Loucy (cell line): ENCODE measurements around the gene GRID1.

ENCODE experiments used
- H2AFZ ChIP-seq: fragments of 200-600 bp; sonication (generic); 2 replicates; pipeline ENCODE4 v1.6.0; 2016; ENCODE audit warnings: antibody characterized with exemption, mild to moderate bottlenecking, low read length, moderate library complexity
- H3F3A ChIP-seq: fragments of 200-600 bp; 2 replicates; pipeline ENCODE4 v1.6.0; 2016; ENCODE audit warnings: antibody characterized with exemption, low read depth, mild to moderate bottlenecking
- H3K27me3 ChIP-seq: fragments of 200-600 bp; sonication (generic); 2 replicates; pipeline ENCODE4 v1.6.1; 2014; ENCODE audit warnings: low read length, mild to moderate bottlenecking; ENCODE audit not compliant: insufficient read depth, poor library complexity, severe bottlenecking
- H3K36me3 ChIP-seq: fragments of 200-600 bp; sonication (generic); 2 replicates; pipeline ENCODE4 v1.6.1; 2016; ENCODE audit warnings: low read length; ENCODE audit not compliant: insufficient read depth
- H3K4me1 ChIP-seq: fragments of 200-600 bp; sonication (generic); 2 replicates; pipeline ENCODE4 v1.5.1; 2014; ENCODE audit warnings: low read length, mild to moderate bottlenecking; ENCODE audit not compliant: insufficient read depth, poor library complexity, severe bottlenecking
- H3K4me2 ChIP-seq: fragments of 200-600 bp; sonication (generic); 2 replicates; pipeline ENCODE4 v1.6.0; 2014; ENCODE audit warnings: antibody characterized with exemption, low read length, low read depth, mild to moderate bottlenecking; ENCODE audit not compliant: poor library complexity, severe bottlenecking
- H3K4me3 ChIP-seq: fragments of 200-600 bp; sonication (generic); 2 replicates; pipeline ENCODE4 v1.5.1; 2014; ENCODE audit warnings: low read length, mild to moderate bottlenecking, mixed read lengths; ENCODE audit not compliant: poor library complexity, severe bottlenecking
- H3K79me2 ChIP-seq: fragments of 200-600 bp; sonication (generic); 2 replicates; pipeline ENCODE4 v1.6.1; 2014; ENCODE audit warnings: low read length; ENCODE audit not compliant: insufficient read depth
- H3K9ac ChIP-seq: fragments of 200-600 bp; sonication (generic); 2 replicates; pipeline ENCODE4 v1.6.0; 2014; ENCODE audit warnings: mild to moderate bottlenecking, low read depth, low read length, moderate library complexity; ENCODE audit not compliant: poor library complexity, severe bottlenecking
- H3K9me2 ChIP-seq: fragments of 200-600 bp; sonication (generic); replicated peaks from 2 replicates; pipeline ENCODE4 v1.6.1; 2016; ENCODE audit warnings: low read depth, low read length, mixed read lengths
- H3K9me3 ChIP-seq: fragments of 200-600 bp; sonication (generic); 2 replicates; pipeline ENCODE4 v1.6.1; 2014; ENCODE audit warnings: mild to moderate bottlenecking, antibody characterized with exemption, low read length, low read depth; ENCODE audit not compliant: insufficient read depth
- H4K20me1 ChIP-seq: fragments of 200-600 bp; sonication (generic); 2 replicates; pipeline ENCODE4 v1.6.0; 2014; ENCODE audit warnings: antibody characterized with exemption, low read length, mild to moderate bottlenecking; ENCODE audit not compliant: insufficient read depth, poor library complexity, severe bottlenecking
- EZH2phosphoT487 ChIP-seq: fragments of 200-600 bp; IDR thresholded peaks from 2 replicates; pipeline ENCODE4 v1.6.1; 2018; ENCODE audit warnings: antibody characterized with exemption, mild to moderate bottlenecking, moderate library complexity, borderline replicate concordance
- TF ChIP-seq, protein P1 (sequence below): fragments of 200-600 bp; sonication (generic); conservative IDR thresholded peaks from 2 replicates; pipeline ENCODE4 v1.5.1; 2014; ENCODE audit warnings: mild to moderate bottlenecking, antibody characterized with exemption, low read length

GRID1 gene

DNA sequence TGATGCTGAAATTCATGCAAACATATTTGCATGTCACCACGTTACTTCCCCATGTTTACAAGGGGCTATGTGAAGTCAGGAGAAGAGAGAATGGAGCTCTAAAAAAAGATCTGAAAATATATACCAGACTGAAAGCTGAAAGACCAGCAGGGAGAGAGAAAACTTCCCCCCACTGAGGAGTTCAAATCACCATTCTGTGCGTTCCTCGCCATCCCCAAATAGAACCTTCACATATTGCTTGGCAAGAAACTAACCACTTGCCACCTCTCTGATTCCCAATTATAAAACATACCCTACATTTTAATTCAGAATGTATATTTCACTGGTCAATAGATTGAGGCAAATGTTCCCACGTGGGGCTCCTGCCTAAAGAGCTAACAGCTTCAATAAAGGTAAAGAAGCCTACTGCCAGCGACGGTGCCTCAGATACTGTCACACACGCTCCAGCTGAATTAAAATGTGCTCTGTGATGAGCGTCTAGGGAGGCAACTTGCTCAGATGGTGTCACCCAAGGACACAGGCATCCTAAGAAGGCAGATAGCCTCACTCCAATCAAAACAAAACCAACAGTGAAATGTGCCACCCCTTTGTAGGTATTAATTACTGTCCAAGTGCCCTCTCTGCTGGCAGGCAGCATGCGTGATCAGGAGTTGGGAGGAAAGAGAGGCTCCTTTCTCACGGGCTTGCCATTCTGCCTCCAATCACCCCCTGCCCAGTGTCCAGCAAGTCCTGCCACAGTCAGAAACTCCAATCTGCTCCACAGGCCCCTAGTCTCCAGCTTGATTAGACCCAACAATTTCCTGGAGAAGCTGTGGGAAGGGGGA is 298.2 kb downstream of the GRID1 start:
- Histone ChIP-seq H3K79me2 (no peaks in the 10 kb centered on the region), H3K9ac (no peak overlapping the region), H3F3A (no peaks in the 10 kb centered on the region), H3K4me2 (no peak overlapping the region), H3K9me2 (no peaks in the 10 kb centered on the region), H3K9me3 (no peaks in the 10 kb centered on the region), H3K36me3 (no peaks in the 10 kb centered on the region), H3K4me3 (no peak overlapping the region), H3K27me3 (no peaks in the 10 kb centered on the region), H4K20me1 (no peaks in the 10 kb centered on the region), H2AFZ (no peak overlapping the region), H3K4me1 (no peaks in the 10 kb centered on the region)
- TF ChIP-seq, protein P1, sequence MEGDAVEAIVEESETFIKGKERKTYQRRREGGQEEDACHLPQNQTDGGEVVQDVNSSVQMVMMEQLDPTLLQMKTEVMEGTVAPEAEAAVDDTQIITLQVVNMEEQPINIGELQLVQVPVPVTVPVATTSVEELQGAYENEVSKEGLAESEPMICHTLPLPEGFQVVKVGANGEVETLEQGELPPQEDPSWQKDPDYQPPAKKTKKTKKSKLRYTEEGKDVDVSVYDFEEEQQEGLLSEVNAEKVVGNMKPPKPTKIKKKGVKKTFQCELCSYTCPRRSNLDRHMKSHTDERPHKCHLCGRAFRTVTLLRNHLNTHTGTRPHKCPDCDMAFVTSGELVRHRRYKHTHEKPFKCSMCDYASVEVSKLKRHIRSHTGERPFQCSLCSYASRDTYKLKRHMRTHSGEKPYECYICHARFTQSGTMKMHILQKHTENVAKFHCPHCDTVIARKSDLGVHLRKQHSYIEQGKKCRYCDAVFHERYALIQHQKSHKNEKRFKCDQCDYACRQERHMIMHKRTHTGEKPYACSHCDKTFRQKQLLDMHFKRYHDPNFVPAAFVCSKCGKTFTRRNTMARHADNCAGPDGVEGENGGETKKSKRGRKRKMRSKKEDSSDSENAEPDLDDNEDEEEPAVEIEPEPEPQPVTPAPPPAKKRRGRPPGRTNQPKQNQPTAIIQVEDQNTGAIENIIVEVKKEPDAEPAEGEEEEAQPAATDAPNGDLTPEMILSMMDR, result peak; percentile 30; the same call in 1 of the 2 replicates
- no peak for TF ChIP-seq EZH2phosphoT487

DNA sequence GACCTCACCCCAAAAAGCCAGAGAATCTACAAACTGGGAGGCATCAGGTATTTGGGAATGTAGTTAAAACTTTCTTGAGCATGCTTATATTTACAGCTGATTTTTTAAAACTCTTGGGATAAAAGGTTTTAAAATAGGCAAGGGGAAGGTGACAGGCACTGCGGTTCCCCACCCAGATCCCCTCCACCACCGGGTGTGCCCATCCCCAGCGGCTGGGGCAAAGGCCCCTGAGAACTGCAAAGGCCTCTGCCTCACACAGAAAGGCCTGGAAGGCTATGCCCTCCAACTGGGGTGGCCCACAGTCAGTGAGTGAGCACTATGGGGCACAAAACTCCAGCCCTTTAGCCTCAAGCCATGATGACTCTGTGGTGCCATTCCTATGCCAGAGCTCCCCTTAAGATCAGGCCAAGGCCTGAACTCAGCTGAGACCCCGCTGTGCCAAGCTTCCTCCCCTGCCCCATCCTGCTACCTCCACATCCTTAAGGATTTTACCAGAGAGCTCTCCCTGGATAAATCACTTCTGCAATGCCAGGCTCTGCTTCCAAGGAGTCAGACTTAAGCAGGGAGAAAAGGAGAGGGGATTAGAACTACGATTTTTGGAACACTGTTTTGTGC is 299.1 kb downstream of the GRID1 start:
- Histone ChIP-seq H3K9me2 (no peaks in the 10 kb centered on the region), H3F3A (no peaks in the 10 kb centered on the region), H3K9me3 (no peaks in the 10 kb centered on the region), H3K9ac (no peak overlapping the region), H3K79me2 (no peaks in the 10 kb centered on the region), H4K20me1 (no peaks in the 10 kb centered on the region), H3K4me1 (no peaks in the 10 kb centered on the region), H2AFZ (no peak overlapping the region), H3K4me3 (no peak overlapping the region), H3K36me3 (no peaks in the 10 kb centered on the region), H3K27me3 (no peaks in the 10 kb centered on the region), H3K4me2 (no peak overlapping the region)
- TF ChIP-seq, protein P1, result no peak
- no peak for TF ChIP-seq EZH2phosphoT487

DNA sequence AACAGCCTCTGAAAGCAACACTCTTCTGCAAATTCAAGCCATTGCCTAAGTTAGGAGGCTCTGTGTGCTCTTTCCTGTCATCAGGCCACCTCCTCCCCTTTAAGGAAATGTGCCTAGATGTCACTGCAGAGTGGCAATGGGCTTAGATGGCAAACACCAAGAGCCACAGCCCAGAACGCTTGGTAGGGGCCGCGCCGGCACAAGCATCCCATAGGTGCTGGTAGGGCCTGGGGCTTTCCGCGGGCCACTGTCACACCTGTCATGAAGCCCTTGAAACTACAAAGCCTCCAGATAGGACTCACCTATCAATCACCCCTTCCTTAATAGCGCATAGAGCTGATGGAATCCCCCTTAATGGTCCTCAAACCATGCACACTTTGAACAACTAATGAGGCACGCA is 299.9 kb downstream of the GRID1 start:
- no peaks in the 10 kb centered on the region for H3K27me3 ChIP-seq
- no peaks in the 10 kb centered on the region for H3K36me3 ChIP-seq
- H2AFZ ChIP-seq, result no peak overlapping the region
- H3K4me2 ChIP-seq, result no peak overlapping the region
- no peaks in the 10 kb centered on the region for H4K20me1 ChIP-seq
- H3K4me3 ChIP-seq, result no peak overlapping the region
- H3K79me2 ChIP-seq, result no peaks in the 10 kb centered on the region
- no peaks in the 10 kb centered on the region for H3K9me2 ChIP-seq
- no peaks in the 10 kb centered on the region for H3K9me3 ChIP-seq
- no peak for TF ChIP-seq EZH2phosphoT487
- TF ChIP-seq, protein P1, result no peak
- H3K9ac ChIP-seq, result no peak overlapping the region
- no peaks in the 10 kb centered on the region for H3F3A ChIP-seq
- H3K4me1 ChIP-seq, result no peaks in the 10 kb centered on the region
